SJSA1 (cell line): Measurements from ENCODE around the gene RHNO1. TPM values are rescaled to one million over a fixed set of nuclear protein-coding genes. Genes with fewer than 3 reads are reported as not detected.
"Not testable (repeated sequence)": the region's sequence is repeated elsewhere in the genome, so short reads cannot be mapped to it uniquely, and the experiment has no call there.

ENCODE experiments used
- DNase-seq, 2 experiments: peaks; one replicate each; pipeline ENCODE4 v3.0.0-alpha.2; 2015 to 2020; ENCODE audit warnings: low spot score in 2 of 2, low read depth in 1 of 2
- H3K27ac ChIP-seq: fragments of 250-450 bp; sonication (Bioruptor Pico); 2 replicates; pipeline ENCODE4 v1.5.1; 2020; ENCODE audit warnings: mild to moderate bottlenecking, moderate library complexity
- H3K27me3 ChIP-seq: fragments of 250-450 bp; sonication (Bioruptor Pico); replicated peaks from 2 replicates; pipeline ENCODE4 v1.5.1; 2020; ENCODE audit warnings: mild to moderate bottlenecking, moderate library complexity
- H3K36me3 ChIP-seq: fragments of 250-450 bp; sonication (Bioruptor Pico); 2 replicates; pipeline ENCODE4 v1.5.1; 2020; ENCODE audit warnings: mild to moderate bottlenecking
- H3K4me1 ChIP-seq: fragments of 250-450 bp; sonication (Bioruptor Pico); replicated peaks from 2 replicates; pipeline ENCODE4 v1.6.1; 2021; ENCODE audit warnings: mild to moderate bottlenecking
- H3K4me3 ChIP-seq: fragments of 250-450 bp; sonication (Bioruptor Pico); 2 replicates; pipeline ENCODE4 v1.5.1; 2020; ENCODE audit warnings: mild to moderate bottlenecking
- H3K9me3 ChIP-seq: fragments of 250-450 bp; sonication (Bioruptor Pico); replicated peaks from 2 replicates; pipeline ENCODE4 v1.5.1; 2020; ENCODE audit warnings: mild to moderate bottlenecking
- total RNA-seq: library from RNA; depleted of rRNA; stranded (reverse); fragments of >200 nt; shearing (Covaris generic); gene quantifications from 2 replicates; pipeline ENCODE4 v1.2.3, GENCODE V29; 2014

The RHNO1 gene
- total RNA-seq, 1 experiment from 2014 or later: 58.1 TPM

- no peak for DNase-seq
- no peaks in the 10 kb centered on the region for H3K9me3 ChIP-seq
- peaks cover 24% of the 10 kb centered on the region for H3K4me1 ChIP-seq
- H3K36me3 ChIP-seq: peaks cover 2% of the 10 kb centered on the region
- no peak overlapping the region for H3K4me3 ChIP-seq
- no peak overlapping the region for H3K27ac ChIP-seq
- no peaks in the 10 kb centered on the region for H3K27me3 ChIP-seq
Observed at GRCh38 chr12:2851931-2852330, 25.1 kb upstream of the RHNO1 start.

DNA sequence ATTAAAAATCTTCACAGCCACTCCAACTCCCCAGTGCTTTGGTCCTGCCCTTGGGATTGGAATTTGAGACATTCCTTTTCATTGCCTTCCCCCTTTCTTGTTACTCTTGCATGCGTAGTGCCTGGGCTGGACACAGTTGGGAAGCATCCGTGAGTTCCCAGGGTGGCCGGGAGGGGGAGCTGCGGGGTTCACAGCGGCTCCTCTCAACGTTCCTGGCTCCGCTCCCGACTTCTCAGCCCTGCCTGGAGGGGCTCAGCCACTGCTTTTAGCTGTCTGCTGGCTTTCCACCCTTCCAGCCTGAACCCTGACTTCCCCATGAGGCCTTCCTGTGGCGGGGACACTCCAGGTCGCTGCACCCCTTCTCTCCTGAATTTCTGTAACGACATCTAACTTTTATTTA is 23.4 kb upstream of the RHNO1 start:
- Histone ChIP-seq H3K4me3 (no peak overlapping the region), H3K27ac (no peak overlapping the region; the same call in 1 of the 2 replicates), H3K4me1 (peaks cover 24% of the 10 kb centered on the region), H3K27me3 (no peaks in the 10 kb centered on the region), H3K9me3 (no peaks in the 10 kb centered on the region), H3K36me3 (peaks cover 14% of the 10 kb centered on the region)
- DNase-seq: peak; percentile 86 to 92

- DNase-seq: no peak
- peaks cover 26% of the 10 kb centered on the region for H3K36me3 ChIP-seq
Observed at GRCh38 chr12:2854669-2855453, 22.2 kb upstream of the RHNO1 start.

GRCh38 chr12:2855546-2855945 is 21.5 kb upstream of the RHNO1 start:
- Histone ChIP-seq H3K36me3 (peaks cover 33% of the 10 kb centered on the region), H3K9me3 (no peaks in the 10 kb centered on the region), H3K4me1 (peaks cover 9% of the 10 kb centered on the region), H3K27me3 (no peaks in the 10 kb centered on the region), H3K4me3 (no peak overlapping the region), H3K27ac (no peak overlapping the region)
- no peak for DNase-seq

More at GRCh38 chr12:2854669-2855453, 22.2 kb upstream of the RHNO1 start:
- Histone ChIP-seq H3K27ac (no peak overlapping the region), H3K4me1 (peaks cover 16% of the 10 kb centered on the region), H3K27me3 (no peaks in the 10 kb centered on the region), H3K4me3 (no peak overlapping the region), H3K9me3 (no peaks in the 10 kb centered on the region)

- no peaks in the 10 kb centered on the region for H3K27me3 ChIP-seq
- H3K36me3 ChIP-seq: peaks cover 36% of the 10 kb centered on the region
- H3K27ac ChIP-seq: no peak overlapping the region
- no peak for DNase-seq
- H3K4me1 ChIP-seq: peaks cover 7% of the 10 kb centered on the region; the same call in 1 of the 2 replicates
- H3K9me3 ChIP-seq: no peaks in the 10 kb centered on the region
- no peak overlapping the region for H3K4me3 ChIP-seq
Observed at GRCh38 chr12:2856051-2856450, 21.0 kb upstream of the RHNO1 start.

DNA sequence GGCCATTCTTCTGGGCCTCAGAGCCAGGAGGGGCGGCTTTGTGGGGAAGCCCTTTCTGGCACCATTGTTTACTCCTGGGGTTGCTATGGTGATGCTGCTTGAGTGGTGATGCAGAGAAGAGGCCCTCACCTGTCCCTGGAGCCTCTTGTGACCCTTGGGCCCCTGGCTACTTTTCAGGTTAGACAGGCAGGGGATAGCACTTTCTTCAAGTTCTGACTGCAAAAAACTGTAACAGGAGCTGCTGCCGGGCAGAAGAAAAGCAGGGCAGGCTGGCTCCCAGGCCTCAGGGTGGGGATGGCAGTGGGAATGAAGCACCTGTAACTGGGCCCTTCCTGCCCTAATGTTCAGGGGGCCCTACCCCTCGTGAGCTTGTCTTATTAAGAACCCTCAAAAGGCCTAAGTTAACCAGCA is 20.0 kb upstream of the RHNO1 start, which contains the start of gene TEX52:
Gene TEX52, minus strand, starts transcription at position 19 of the 411 bp plus-strand sequence. Its CDS starts 13 bp downstream, at position 6.
- no peak within 1 kb of the TSS for H3K27ac ChIP-seq
- no peak for DNase-seq
- peaks cover 7% of the 10 kb centered on the region; the same call in 1 of the 2 replicates for H3K4me1 ChIP-seq
- no peaks in the 10 kb centered on the region for H3K27me3 ChIP-seq
- no peak within 1 kb of the TSS for H3K4me3 ChIP-seq
- H3K9me3 ChIP-seq: no peaks in the 10 kb centered on the region
- peaks cover 46% of the 10 kb centered on the region for H3K36me3 ChIP-seq

GRCh38 chr12:2857576-2857975 is 19.4 kb upstream of the RHNO1 start:
- H3K27ac ChIP-seq: no peak overlapping the region
- DNase-seq: no peak
- no peaks in the 10 kb centered on the region for H3K27me3 ChIP-seq
- no peaks in the 10 kb centered on the region for H3K9me3 ChIP-seq
- H3K4me1 ChIP-seq: peaks cover 7% of the 10 kb centered on the region; the same call in 1 of the 2 replicates
- no peak overlapping the region for H3K4me3 ChIP-seq
- peaks cover 52% of the 10 kb centered on the region for H3K36me3 ChIP-seq

GRCh38 chr12:2858334-2858733 is 18.7 kb upstream of the RHNO1 start:
- H3K4me3 ChIP-seq: no peak overlapping the region
- no peaks in the 10 kb centered on the region for H3K9me3 ChIP-seq
- no peak for DNase-seq
- H3K4me1 ChIP-seq: peaks cover 5% of the 10 kb centered on the region; the same call in 1 of the 2 replicates
- H3K27me3 ChIP-seq: no peaks in the 10 kb centered on the region
- no peak overlapping the region for H3K27ac ChIP-seq
- H3K36me3 ChIP-seq: peaks cover 59% of the 10 kb centered on the region

DNA sequence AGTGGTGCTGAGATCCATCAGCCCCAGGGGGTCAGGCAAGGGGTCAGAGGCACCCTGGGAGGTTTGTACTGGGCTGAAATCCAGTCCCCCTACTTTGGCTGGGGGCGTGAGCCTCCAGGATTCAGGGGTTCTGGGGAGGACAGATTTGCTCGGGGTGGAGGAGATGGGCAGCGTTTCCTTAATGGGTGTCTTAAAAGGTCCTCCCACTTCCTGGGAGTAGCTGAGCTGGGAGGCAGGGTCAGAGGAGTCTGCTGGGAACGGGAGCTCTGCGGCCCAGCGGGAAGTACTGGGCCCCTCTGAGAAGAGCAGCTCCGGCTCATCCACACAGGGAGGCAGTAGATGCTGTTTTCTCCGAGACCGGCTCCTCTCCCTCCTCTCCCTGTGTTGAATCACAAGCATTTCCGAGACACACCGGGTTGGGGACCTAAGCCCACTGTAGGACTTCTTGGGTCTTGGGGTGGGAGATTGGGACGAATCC is 18.0 kb upstream of the RHNO1 start:
- H3K4me3 ChIP-seq: no peak overlapping the region
- H3K27me3 ChIP-seq: no peaks in the 10 kb centered on the region
- no peak for DNase-seq
- H3K9me3 ChIP-seq: no peaks in the 10 kb centered on the region
- peaks cover 66% of the 10 kb centered on the region for H3K36me3 ChIP-seq
- H3K27ac ChIP-seq: no peak overlapping the region
- no peaks in the 10 kb centered on the region for H3K4me1 ChIP-seq

DNA sequence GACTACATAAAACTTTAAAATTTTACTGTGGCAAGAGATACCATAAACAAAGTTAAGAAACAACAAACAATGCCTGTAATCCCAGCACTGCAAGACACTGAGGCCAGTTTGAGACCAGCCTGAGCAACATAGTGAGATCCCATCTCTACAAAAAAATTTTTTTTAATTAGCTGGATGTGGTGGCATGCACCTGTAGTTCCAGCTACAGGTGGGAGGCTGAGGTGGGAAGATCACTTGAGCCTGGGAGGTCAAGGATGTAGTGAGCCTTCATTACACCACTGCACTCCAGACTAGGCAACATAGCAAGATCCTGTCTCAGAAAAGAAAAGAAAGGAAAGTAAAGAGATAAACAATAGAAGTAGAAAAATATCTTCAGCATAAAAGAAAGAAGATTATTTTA is 16.9 kb upstream of the RHNO1 start:
- H3K27ac ChIP-seq: no peak overlapping the region
- no peaks in the 10 kb centered on the region for H3K4me1 ChIP-seq
- DNase-seq: no peak
- peaks cover 78% of the 10 kb centered on the region for H3K36me3 ChIP-seq
- H3K9me3 ChIP-seq: no peaks in the 10 kb centered on the region
- H3K4me3 ChIP-seq: no peak overlapping the region
- no peaks in the 10 kb centered on the region for H3K27me3 ChIP-seq

DNA sequence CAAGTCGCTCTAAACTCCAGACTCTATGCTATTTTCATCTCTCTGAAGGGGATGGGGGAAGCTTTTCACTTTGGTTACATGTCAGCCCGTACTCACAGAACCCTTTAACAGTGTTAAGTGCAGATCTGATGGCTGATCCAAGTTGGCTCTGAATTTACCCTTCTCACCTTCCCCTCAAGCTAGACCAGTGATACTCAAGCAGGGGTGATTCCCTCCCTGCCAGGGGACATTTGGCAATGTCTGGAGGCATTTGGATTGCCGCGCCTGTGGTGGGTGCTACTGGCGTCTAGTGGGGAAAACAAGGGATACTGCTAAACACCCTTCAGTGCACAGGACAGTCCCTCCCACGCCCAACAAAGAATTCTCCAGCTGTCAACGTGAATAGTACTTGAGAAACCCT is 14.1 kb upstream of the RHNO1 start:
- peaks cover 97% of the 10 kb centered on the region for H3K36me3 ChIP-seq
- no peaks in the 10 kb centered on the region for H3K27me3 ChIP-seq
- H3K27ac ChIP-seq: no peak overlapping the region
- no peaks in the 10 kb centered on the region for H3K9me3 ChIP-seq
- H3K4me1 ChIP-seq: no peaks in the 10 kb centered on the region
- no peak for DNase-seq
- no peak overlapping the region for H3K4me3 ChIP-seq

- peaks cover 97% of the 10 kb centered on the region for H3K36me3 ChIP-seq
- not testable (repeated sequence) for H3K4me3 ChIP-seq, H3K27me3 ChIP-seq
Observed at GRCh38 chr12:2863402-2863801, 13.6 kb upstream of the RHNO1 start.

GRCh38 chr12:2864198-2864597 is 12.8 kb upstream of the RHNO1 start:
- H3K27ac ChIP-seq: no peak overlapping the region
- H3K9me3 ChIP-seq: no peaks in the 10 kb centered on the region
- no peaks in the 10 kb centered on the region for H3K27me3 ChIP-seq
- H3K36me3 ChIP-seq: peaks cover 97% of the 10 kb centered on the region
- DNase-seq: no peak
- H3K4me1 ChIP-seq: peaks cover 11% of the 10 kb centered on the region
- H3K4me3 ChIP-seq: no peak overlapping the region

More at GRCh38 chr12:2863402-2863801, 13.6 kb upstream of the RHNO1 start:
- not testable (repeated sequence) for H3K27ac ChIP-seq, DNase-seq, H3K9me3 ChIP-seq, H3K4me1 ChIP-seq

GRCh38 chr12:2868986-2869632 is 7.9 kb upstream of the RHNO1 start:
- not testable (repeated sequence) for H3K9me3 ChIP-seq, H3K27me3 ChIP-seq, H3K4me3 ChIP-seq, DNase-seq
- peaks cover 95% of the 10 kb centered on the region for H3K36me3 ChIP-seq
- H3K4me1 ChIP-seq: peaks cover 19% of the 10 kb centered on the region
- peak overlapping the region; percentile 16 for H3K27ac ChIP-seq
